K562 (cell line): ENCODE measurements around the gene ADAMTSL3. TPM values are rescaled to one million over a fixed set of nuclear protein-coding genes. Genes with fewer than 3 reads are reported as not detected.

Source experiments
- ATAC-seq: fragments of 200-7000 bp; cut with Tn5 transposase; 3 replicates; pipeline ENCODE4 v1.9.1; 2020; ENCODE audit warnings: moderate library complexity
- BruUV-seq: library from RNA; stranded (reverse); fragments of 400-500 nt; replicated peaks from 2 replicates; lab custom pipeline; 2021; lab: Mats Ljungman, UMichigan
- CTCF ChIA-PET: fragments of 300-600 bp; formaldehyde crosslinking; extraction: SDS; loops from one replicate; lab custom pipeline; 2021; ENCODE audit warnings: low intra/inter-chr PET ratio; lab: Yijun Ruan, JAX
- POLR2A ChIA-PET: fragments of 300-600, 350-650 bp; sonication (Branson Sonifier 250); formaldehyde crosslinking; extraction: SDS; loops from one replicate; lab custom pipeline; 2021; ENCODE audit warnings: antibody characterized with exemption, inconsistent platforms; lab: Yijun Ruan, JAX
- DNase-seq, 4 experiments: peaks; one replicate each; pipeline versions ENCODE4 v3.0.0 to v3.0.0-alpha.2; 2011 to 2018; ENCODE audit warnings: low spot score in 3 of 4, mixed read lengths in 3 of 4; ENCODE audit errors: extremely low read depth in 1 of 4
- FAIRE-seq: peaks from 2 replicates; lab custom pipeline; 2011; peaks lifted over from hg19 to GRCh38; lab: Jason Lieb, UNC
- H2AFZ ChIP-seq: 2 replicates; pipeline ENCODE4 v1.6.0; 2011; ENCODE audit warnings: low read depth, low read length, control low read depth, inconsistent platforms
- H3K27ac ChIP-seq: fragments of 200-600 bp; 3 replicates; pipeline ENCODE4 v1.8.0; 2011; ENCODE audit warnings: low read depth, mild to moderate bottlenecking, control low read depth, inconsistent platforms, low read length, moderate library complexity, mixed read lengths; ENCODE audit errors: extremely low read depth
- H3K27me3 ChIP-seq, 2 experiments: fragments of 300-600 bp in 1 of 2; 2 replicates in 1 of 2; 3 replicates in 1 of 2; pipeline versions ENCODE4 v1.6.0 to v1.8.0; 2011; ENCODE audit warnings: inconsistent platforms in 2 of 2, low read length in 2 of 2, mild to moderate bottlenecking in 1 of 2, mixed read lengths in 1 of 2, moderate library complexity in 1 of 2; ENCODE audit not compliant: control insufficient read depth in 2 of 2, insufficient read depth in 2 of 2
- H3K36me3 ChIP-seq: fragments of 300-600 bp; 3 replicates; pipeline ENCODE4 v1.8.0; 2011; ENCODE audit warnings: mild to moderate bottlenecking, low read length, inconsistent platforms; ENCODE audit not compliant: control insufficient read depth, insufficient read depth
- H3K4me1 ChIP-seq, 2 experiments: fragments of 200-600 bp in 1 of 2; replicated peaks in 1 of 2; 2 replicates in 1 of 2; 3 replicates in 1 of 2; pipeline versions ENCODE4 v1.5.1 to v1.8.0; 2011; ENCODE audit warnings: inconsistent platforms in 2 of 2, low read length in 2 of 2, mild to moderate bottlenecking in 1 of 2, mixed read lengths in 1 of 2, moderate library complexity in 1 of 2; ENCODE audit not compliant: control insufficient read depth in 2 of 2, insufficient read depth in 2 of 2
- H3K4me2 ChIP-seq: 2 replicates; pipeline ENCODE4 v1.6.1; 2011; ENCODE audit warnings: low read length, control low read depth, inconsistent platforms, mixed read lengths; ENCODE audit not compliant: insufficient read depth
- H3K4me3 ChIP-seq: fragments of 200-600 bp; sonication (generic), shearing (Covaris generic); 2 replicates; pipeline ENCODE4 v1.5.1; 2016; ENCODE audit warnings: control low read depth, inconsistent platforms
- H3K79me2 ChIP-seq: fragments of 200-600 bp; 3 replicates; pipeline ENCODE4 v1.8.0; 2011; ENCODE audit warnings: low read length, inconsistent platforms; ENCODE audit not compliant: control insufficient read depth, insufficient read depth
- H3K9ac ChIP-seq, 2 experiments: 2 replicates each; pipeline versions ENCODE4 v1.6.0 to v1.6.1; 2011; ENCODE audit warnings: low read depth in 2 of 2, low read length in 2 of 2, control low read depth in 1 of 2, inconsistent platforms in 1 of 2, mild to moderate bottlenecking in 1 of 2, mixed read lengths in 1 of 2; ENCODE audit not compliant: insufficient read depth in 1 of 2
- H3K9me1 ChIP-seq: one replicate; pipeline ENCODE4 v1.6.0; 2011; ENCODE audit warnings: inconsistent platforms, mild to moderate bottlenecking, low read length, moderate library complexity; ENCODE audit not compliant: control insufficient read depth, insufficient read depth
- H3K9me3 ChIP-seq: replicated peaks from 2 replicates; pipeline ENCODE4 v1.5.1; 2011; ENCODE audit warnings: low read depth, low read length, inconsistent platforms; ENCODE audit not compliant: control insufficient read depth, insufficient read depth
- H4K20me1 ChIP-seq: replicated peaks from 2 replicates; pipeline ENCODE4 v1.6.1; 2011; ENCODE audit warnings: low read length, inconsistent platforms, mixed read lengths; ENCODE audit not compliant: control insufficient read depth, insufficient read depth
- ARNT ChIP-seq, 2 experiments: fragments of 450-650 bp; IDR thresholded peaks; 2 replicates each; pipeline ENCODE4 v1.6.1; 2016; ENCODE audit warnings: mild to moderate bottlenecking in 1 of 2
- CHD4 ChIP-seq: fragments of 200-600 bp; sonication (generic); IDR thresholded peaks from 3 replicates; pipeline ENCODE4 v1.6.1; 2012; ENCODE audit warnings: low read depth, mild to moderate bottlenecking, mixed read lengths, low read length, inconsistent platforms; ENCODE audit not compliant: insufficient read depth, insufficient replicate concordance, poor library complexity, severe bottlenecking
- WGBS: fragments of 100-300 bp; shearing (Covaris generic); methylation state at CpG from one replicate; pipeline ENCODE4 v1.1.6; 2016; ENCODE audit warnings: low coverage, mixed read lengths; ENCODE audit not compliant: insufficient coverage; ENCODE audit errors: missing lambda C conversion rate; 5-methylcytosine and 5-hydroxymethylcytosine counted together
- in situ Hi-C: fragments of 300-500 bp; cut with MboI; formaldehyde crosslinking; loops from 4 replicates; pipeline ENCODE4 v1.15.0; 2018; ENCODE audit warnings: inconsistent platforms, mixed read lengths
- intact Hi-C: fragments of 100-400 bp; cut with micrococcal nuclease; formaldehyde crosslinking; loops from 2 replicates; pipeline ENCODE4 v1.14.2; 2022
- polyA plus RNA-seq, 8 experiments: library from polyadenylated mRNA; depleted of rRNA in 4 of 8; stranded (reverse) in 5 of 8; unstranded in 3 of 8; fragments of >200 nt; fragmentation: Nextera tagmentation in 2 of 8; fragmentation: Illumina TruSeq in 1 of 8; extraction: Ambion mirVana in 2 of 8; extraction: Trizol in 1 of 8; gene quantifications; 2 replicates each; pipeline versions ENCODE4 v1.2.1 to v1.2.3, GENCODE V29; 2011 to 2014; ENCODE audit warnings: inconsistent platforms in 1 of 8, missing spikeins in 1 of 8
- total RNA-seq, 7 experiments: library from RNA; depleted of rRNA in 6 of 7; stranded (reverse); fragments of >200 nt in 6 of 7; fragmentation: Illumina TruSeq in 2 of 7; extraction: Trizol in 2 of 7; gene quantifications; 2 replicates each; pipeline versions ENCODE4 v1.2.1 to v1.2.3, GENCODE V29; 2011 to 2021; ENCODE audit warnings: low replicate concordance in 1 of 7
- TF ChIP-seq, protein P1 (sequence below): fragments of 250-450 bp; sonication (Bioruptor Pico); IDR thresholded peaks from 2 replicates; pipeline ENCODE4 v1.5.0; 2022; ENCODE audit warnings: mild to moderate bottlenecking
- TF ChIP-seq, protein P2 (sequence below): IDR thresholded peaks from 2 replicates; pipeline ENCODE4 v1.6.1; 2012; ENCODE audit warnings: low read depth, low read length, improper control_type of control experiment, borderline replicate concordance
- TF ChIP-seq, protein P3 (sequence below): sonication (generic); formaldehyde crosslinking; IDR thresholded peaks from 2 replicates; pipeline ENCODE4 v1.8.0; 2022; ENCODE audit warnings: mild to moderate bottlenecking, missing genetic modification reagents

Gene ADAMTSL3
- total and polyA plus RNA-seq, 9 of the 15 experiments (the other 6 are each of a cell fraction or from before 2014, with no cell fraction given): 0.01 to 0.18 (median 0.07) TPM; not detected in 3

DNA sequence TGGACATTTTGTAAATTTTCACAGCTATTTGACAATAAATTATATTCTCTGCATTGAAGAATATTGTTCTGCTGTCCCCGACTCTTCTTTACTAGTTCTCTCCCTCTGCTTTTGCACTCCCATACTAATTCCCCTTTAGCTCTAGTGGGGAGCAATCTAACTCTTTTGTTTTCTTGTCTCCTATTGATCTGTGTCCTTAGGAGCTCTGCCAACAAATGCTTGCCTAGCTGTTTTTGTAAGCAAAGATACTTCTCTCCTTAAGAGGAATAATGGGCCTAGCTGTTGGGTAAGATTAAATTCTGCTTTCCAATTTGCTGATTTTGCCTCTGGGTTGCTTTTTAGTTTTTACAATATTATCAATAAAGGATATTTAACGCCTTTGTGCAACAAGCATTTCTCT lies 17.7 kb downstream of the ADAMTSL3 start:
- FAIRE-seq (no peak), DNase-seq (no peak), ATAC-seq (no peak)
- no TSS peak for BruUV-seq
- TF ChIP-seq ARNT (IDR thresholded peaks at IDR 0.05): no peak
- TF ChIP-seq, protein P1, sequence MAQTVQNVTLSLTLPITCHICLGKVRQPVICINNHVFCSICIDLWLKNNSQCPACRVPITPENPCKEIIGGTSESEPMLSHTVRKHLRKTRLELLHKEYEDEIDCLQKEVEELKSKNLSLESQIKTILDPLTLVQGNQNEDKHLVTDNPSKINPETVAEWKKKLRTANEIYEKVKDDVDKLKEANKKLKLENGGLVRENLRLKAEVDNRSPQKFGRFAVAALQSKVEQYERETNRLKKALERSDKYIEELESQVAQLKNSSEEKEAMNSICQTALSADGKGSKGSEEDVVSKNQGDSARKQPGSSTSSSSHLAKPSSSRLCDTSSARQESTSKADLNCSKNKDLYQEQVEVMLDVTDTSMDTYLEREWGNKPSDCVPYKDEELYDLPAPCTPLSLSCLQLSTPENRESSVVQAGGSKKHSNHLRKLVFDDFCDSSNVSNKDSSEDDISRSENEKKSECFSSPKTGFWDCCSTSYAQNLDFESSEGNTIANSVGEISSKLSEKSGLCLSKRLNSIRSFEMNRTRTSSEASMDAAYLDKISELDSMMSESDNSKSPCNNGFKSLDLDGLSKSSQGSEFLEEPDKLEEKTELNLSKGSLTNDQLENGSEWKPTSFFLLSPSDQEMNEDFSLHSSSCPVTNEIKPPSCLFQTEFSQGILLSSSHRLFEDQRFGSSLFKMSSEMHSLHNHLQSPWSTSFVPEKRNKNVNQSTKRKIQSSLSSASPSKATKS: no peak
- TF ChIP-seq, protein P2, sequence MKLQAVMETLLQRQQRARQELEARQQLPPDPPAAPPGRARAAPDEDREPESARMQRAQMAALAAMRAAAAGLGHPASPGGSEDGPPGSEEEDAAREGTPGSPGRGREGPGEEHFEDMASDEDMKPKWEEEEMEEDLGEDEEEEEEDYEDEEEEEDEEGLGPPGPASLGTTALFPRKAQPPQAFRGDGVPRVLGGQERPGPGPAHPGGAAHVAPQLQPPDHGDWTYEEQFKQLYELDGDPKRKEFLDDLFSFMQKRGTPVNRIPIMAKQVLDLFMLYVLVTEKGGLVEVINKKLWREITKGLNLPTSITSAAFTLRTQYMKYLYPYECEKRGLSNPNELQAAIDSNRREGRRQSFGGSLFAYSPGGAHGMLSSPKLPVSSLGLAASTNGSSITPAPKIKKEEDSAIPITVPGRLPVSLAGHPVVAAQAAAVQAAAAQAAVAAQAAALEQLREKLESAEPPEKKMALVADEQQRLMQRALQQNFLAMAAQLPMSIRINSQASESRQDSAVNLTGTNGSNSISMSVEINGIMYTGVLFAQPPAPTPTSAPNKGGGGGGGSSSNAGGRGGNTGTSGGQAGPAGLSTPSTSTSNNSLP: no peak
- no peak for TF ChIP-seq CHD4
- TF ChIP-seq, protein P3, sequence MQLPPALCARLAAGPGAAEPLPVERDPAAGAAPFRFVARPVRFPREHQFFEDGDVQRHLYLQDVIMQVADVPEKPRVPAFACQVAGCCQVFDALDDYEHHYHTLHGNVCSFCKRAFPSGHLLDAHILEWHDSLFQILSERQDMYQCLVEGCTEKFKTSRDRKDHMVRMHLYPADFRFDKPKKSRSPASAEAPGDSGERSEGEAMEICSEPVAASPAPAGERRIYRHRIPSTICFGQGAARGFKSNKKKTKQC (CRISPR knock-in tag): no peak
- no peaks in the 10 kb centered on the region for H3K9me1 ChIP-seq
- no peak overlapping the region for H3K27ac ChIP-seq
- no peaks in the 10 kb centered on the region for H3K36me3 ChIP-seq
- H4K20me1 ChIP-seq: no peaks in the 10 kb centered on the region
- H3K9me3 ChIP-seq: no peaks in the 10 kb centered on the region
- in situ Hi-C loops (no loop called here), intact Hi-C loops (no loop called here)
- 0% methylated on average over 2 of the region's 2 CpGs for WGBS
- H2AFZ ChIP-seq: no peak overlapping the region
- H3K27me3 ChIP-seq: 0 out of 5 replicates have a peak, but pooled peaks cover 0 to 6% of the 10 kb centered on the region in 2 experiments
- no peaks in the 10 kb centered on the region for H3K79me2 ChIP-seq
- H3K9ac ChIP-seq: no peak overlapping the region
- ChIA-PET POLR2A (no interaction called here), CTCF (no interaction called here)
- H3K4me2 ChIP-seq: no peak overlapping the region
- no peaks in the 10 kb centered on the region for H3K4me1 ChIP-seq
- H3K4me3 ChIP-seq: no peak overlapping the region
